Measurements from ENCODE around the gene SLX4IP.

DNA sequence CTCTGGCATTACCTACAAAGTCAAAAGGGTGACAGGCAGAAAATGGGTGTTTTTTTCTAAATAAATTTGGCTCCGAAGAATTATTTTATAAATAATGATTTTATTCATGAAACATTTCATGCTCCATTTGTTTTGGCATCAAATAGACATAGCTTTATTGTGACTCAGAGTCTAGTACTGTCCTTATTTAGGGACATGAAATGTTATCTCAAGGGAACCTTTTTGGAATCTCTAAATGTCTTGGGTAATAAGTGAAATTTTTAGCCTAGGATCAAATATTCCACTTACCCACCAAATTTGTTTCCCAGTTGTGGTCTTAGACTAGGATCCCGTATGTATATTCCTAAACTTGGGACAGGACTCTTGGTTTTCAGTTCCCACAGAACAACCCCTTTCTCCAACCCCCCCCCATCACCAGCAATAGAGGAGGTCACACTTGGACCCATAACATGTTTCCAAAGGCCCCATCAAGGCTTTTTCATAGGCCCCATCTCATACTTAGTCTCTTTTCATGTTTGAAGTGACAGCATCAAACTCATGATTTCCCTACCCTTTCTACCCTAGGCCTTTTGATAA lies 156.9 kb downstream of the SLX4IP start:
- TF ChIP-seq, protein P1, sequence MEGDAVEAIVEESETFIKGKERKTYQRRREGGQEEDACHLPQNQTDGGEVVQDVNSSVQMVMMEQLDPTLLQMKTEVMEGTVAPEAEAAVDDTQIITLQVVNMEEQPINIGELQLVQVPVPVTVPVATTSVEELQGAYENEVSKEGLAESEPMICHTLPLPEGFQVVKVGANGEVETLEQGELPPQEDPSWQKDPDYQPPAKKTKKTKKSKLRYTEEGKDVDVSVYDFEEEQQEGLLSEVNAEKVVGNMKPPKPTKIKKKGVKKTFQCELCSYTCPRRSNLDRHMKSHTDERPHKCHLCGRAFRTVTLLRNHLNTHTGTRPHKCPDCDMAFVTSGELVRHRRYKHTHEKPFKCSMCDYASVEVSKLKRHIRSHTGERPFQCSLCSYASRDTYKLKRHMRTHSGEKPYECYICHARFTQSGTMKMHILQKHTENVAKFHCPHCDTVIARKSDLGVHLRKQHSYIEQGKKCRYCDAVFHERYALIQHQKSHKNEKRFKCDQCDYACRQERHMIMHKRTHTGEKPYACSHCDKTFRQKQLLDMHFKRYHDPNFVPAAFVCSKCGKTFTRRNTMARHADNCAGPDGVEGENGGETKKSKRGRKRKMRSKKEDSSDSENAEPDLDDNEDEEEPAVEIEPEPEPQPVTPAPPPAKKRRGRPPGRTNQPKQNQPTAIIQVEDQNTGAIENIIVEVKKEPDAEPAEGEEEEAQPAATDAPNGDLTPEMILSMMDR (IDR thresholded peaks at IDR 0.05): no peak
- no peak for TF ChIP-seq POLR2A (IDR thresholded peaks at IDR 0.05)
